Frontal cortex (tissue), 4 donors: ENCODE measurements around the gene UNC119. TPM values are rescaled to one million over a fixed set of nuclear protein-coding genes. Genes with fewer than 3 reads are reported as not detected.

Experiments
- DNase-seq, 2 donors: peaks; one replicate each; pipeline ENCODE4 v3.0.0; 2012; ENCODE audit warnings: low spot score in 2 of 2
- FAIRE-seq: peaks from 2 replicates; lab custom pipeline; 2012; peaks lifted over from hg19 to GRCh38; lab: Jason Lieb, UNC
- total RNA-seq: library from RNA; depleted of rRNA; stranded (reverse); fragments of >200 nt; gene quantifications from one replicate; pipeline ENCODE4 v1.2.3, GENCODE V29; 2014
- donor health status: control.
- donor health status: control.
- donor health status: control.

The UNC119 gene
- total RNA-seq, 1 donor from 2014 or later = 32.6 TPM

DNA sequence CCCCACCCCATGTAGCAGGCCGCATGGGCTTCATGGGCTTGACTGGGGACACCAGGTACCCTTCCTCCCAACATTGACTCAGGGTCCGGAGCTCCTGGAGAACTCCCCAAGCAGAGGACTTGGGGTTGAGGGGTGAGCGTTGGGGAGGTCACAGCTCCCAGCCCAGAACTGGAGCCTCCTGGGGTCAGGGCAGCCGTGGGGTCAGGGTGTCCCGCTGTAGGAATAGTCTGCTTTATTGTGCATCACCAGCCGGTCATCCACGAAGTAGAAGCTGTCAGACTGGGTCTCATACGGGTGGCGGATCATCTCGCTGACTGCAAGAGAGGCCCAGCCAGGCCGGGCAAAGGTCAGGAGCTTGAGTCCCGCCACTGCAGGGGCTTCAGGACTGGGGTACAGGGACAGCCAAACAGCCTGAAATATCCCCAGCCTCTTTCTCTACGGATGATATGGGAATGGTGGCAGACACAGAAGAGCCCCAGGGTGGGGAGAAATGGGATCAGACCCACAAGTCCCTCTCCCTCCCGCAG, 5.3 kb downstream of the UNC119 start:
- no peak for DNase-seq
- no peak for FAIRE-seq

GRCh38 chr17:28545787-28546415, 6.5 kb downstream of the UNC119 start:
- no peak for DNase-seq
- FAIRE-seq = no peak

- FAIRE-seq (no peak), DNase-seq (no peak)
These were observed 7.3 kb downstream of the UNC119 start for GRCh38 chr17:28545141-28545503.

DNA sequence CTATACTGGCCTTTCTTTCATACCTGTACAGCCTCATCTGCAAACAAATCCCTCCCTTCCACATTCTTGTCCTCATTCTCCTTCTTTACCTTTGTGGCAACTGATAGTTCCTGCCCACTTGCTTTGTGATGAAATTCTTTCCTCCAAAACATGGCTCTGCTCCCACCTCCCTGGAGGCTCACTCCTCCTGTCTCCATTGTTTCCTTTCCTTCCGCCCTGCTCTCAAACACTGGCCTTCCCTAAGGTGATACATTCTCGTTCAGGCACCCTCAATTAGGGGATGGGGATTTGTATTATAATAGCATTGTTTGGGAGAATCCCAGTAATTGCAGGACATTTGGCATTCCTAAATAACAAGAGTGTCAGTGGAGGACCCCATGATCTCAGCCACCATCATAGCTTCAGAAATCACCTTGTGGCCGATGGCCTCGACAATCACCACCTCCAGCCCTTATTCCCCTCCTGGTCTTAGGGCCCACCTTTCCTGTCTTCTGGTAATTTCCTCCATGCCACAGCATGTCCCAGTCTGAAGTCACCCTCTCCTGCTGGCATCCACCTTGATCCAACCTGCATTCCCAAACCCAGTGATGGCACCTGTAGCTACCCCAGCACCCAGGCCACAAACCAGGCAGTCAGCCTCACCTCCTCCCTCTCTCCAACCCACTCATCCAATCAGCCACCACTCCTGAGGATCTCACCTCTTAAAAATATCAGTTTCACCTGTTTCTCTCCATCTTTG, 7.9 kb downstream of the UNC119 start:
- no peak for DNase-seq
- no peak for FAIRE-seq

DNA sequence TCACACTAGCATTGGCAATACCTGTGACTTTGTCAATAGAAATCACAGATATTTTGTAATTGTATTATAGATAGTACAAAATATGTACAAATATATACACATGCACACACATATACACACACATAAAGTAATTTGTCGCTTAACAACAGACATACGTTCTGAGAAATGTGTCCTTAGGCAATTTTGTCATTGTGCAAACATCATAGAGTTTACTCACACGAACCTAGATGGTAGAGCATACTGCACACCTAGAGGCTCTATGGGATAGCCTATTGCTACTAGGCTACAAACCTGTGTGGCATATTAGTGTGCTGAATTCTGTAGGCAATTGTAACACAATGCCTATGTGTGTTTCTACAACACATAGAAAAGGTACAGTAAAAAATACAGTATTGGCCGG, 11.0 kb downstream of the UNC119 start:
- DNase-seq (no peak), FAIRE-seq (no peak)

GRCh38 chr17:28540231-28540630, 12.2 kb downstream of the UNC119 start:
- DNase-seq = no peak
- FAIRE-seq = no peak

DNA sequence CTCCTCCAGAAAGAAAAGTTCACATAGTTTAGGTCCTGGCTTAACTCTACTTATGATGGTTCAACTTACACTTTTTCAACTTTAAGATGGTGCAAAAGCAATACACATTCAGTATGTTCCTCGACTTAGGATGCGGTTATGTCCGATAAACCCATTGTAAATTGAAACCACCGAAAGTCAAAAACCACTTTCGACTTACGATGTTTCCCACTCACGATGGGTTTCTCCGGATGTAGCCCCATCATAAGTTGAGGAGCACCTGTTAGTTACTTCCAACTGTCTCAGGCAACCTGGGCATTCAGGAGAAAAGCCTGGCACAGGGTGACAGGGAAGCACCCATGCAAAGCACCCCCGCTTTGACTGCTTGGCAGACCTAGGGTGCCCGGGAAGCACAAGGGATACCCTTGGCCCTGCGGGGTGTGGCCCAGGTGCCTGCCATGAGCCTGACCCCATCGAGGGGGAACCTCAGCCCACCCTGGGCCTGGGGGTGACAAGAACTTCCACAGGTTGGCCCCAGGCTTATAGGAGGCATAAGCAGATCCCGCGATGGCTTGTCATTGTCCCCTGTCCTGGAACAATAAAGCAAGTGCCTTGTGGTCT, 14.0 kb downstream of the UNC119 start:
- DNase-seq (no peak), FAIRE-seq (no peak)

DNA sequence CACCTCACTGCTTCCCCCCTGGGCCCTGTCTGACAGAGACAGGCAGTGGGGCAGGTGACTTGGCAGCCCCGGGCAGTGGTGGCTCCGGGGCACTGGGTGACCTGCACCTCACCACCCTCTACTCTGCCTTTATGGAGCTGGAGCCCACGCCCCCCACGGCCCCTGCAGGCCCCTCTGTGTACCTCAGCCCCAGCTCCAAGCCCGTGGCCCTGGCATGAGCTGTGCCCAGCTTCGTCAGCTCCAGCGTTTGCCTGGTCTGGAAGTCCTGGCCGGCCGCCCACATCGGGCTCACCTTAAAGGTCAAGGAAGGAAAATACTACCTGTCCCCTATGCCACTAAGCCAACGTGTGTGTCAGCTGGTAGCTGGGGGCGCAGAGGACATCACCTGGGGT, 15.2 kb downstream of the UNC119 start:
- FAIRE-seq = no peak
- no peak for DNase-seq

- DNase-seq (no peak), FAIRE-seq (no peak)
These were observed 15.7 kb downstream of the UNC119 start for GRCh38 chr17:28536532-28537218.

GRCh38 chr17:28534740-28535375, 17.6 kb downstream of the UNC119 start:
- FAIRE-seq = no peak

GRCh38 chr17:28533091-28533807, 19.2 kb downstream of the UNC119 start:
- FAIRE-seq (no peak), DNase-seq (no peak)

More at GRCh38 chr17:28534740-28535375, 17.6 kb downstream of the UNC119 start:
- DNase-seq = no peak

- no peak for DNase-seq
- FAIRE-seq = no peak
These were observed 20.1 kb downstream of the UNC119 start for GRCh38 chr17:28532050-28532960.

DNA sequence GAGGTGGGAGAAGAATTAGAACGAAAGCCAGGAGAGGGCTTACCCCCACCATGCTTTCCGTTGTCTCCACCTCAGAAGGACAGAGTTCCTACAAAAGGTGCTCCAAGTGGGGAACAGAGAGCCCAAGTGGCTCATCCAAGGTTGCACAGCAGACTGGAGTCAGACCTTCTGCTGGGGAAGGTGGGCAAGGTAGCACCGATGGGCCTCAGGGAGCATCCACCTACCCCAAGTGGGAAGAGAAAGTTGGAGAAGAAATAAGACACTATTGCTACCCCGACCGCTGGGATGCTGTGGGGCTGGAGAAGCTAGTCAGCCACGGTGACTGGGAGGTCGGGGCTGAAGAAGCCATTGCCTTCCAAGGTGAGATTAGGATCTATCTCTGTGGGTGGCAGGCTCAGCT, 21.5 kb downstream of the UNC119 start:
- DNase-seq = no peak
- FAIRE-seq = no peak

- no peak for DNase-seq
- FAIRE-seq = no peak
These were observed 22.2 kb downstream of the UNC119 start for GRCh38 chr17:28530250-28530649.

DNA sequence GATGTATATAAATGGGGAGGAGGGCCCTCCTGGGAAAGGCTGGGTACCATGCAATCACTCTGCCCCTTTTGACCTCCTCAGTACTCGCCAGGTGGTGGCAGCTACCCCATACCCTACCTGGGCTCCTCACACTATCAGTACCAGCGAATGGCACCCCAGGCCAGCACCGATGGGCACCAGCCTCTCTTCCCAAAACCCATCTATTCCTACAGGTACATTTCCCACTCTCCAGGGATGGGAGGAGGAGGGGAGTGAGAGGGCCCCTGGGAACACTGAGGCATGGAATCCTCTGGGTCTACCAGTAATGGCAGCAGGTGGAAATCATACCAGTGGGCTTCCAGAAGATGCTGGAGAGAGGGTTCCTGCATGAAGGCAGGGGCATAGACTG, 23.4 kb downstream of the UNC119 start:
- no peak for FAIRE-seq
- no peak for DNase-seq

GRCh38 chr17:28528327-28529012, 24.0 kb downstream of the UNC119 start:
- DNase-seq (no peak), FAIRE-seq (no peak)

GRCh38 chr17:28527859-28528258, 24.6 kb downstream of the UNC119 start:
- FAIRE-seq (no peak), DNase-seq (no peak)

DNA sequence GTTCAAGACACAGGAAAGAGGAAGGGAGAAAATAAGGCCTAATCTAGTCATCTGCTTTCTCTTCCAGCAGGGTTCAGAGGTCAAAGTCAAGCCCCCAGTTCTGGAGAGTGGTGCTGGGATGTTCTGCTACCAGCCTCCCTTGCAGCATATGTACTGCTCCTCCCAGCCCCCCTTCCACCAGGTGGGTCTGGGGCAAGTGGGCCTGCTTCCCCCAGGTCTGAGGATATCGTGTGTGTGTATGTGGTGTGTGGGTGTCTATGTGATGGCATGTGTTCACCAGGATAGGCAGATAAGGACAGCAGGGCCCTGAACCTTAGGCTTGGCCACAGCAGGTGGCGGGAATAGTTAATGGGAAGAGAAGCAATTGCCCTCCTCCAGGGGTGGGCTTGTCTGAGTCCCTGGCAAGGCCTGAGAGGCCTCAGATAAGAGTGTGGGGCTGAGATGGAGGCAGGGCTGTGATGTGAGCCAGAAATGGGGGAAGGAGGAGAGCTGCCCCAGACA, 25.2 kb downstream of the UNC119 start:
- no peak for DNase-seq
- no peak for FAIRE-seq
